Activated B cell treated with CpG ODN at 0.5 μM for 24 hours (primary cell): ENCODE data around the gene FREM2. TPM values are rescaled to one million over a fixed set of nuclear protein-coding genes. Genes with fewer than 3 reads are reported as not detected.

Experiments used
- ATAC-seq: fragments of 200-7000 bp; cut with Tn5 transposase; one replicate; pipeline ENCODE4 v1.10.0; 2021; ENCODE audit warnings: low read depth, mild to moderate bottlenecking, moderate library complexity
- CTCF ChIA-PET: fragments of 350-600 bp; sonication (Branson Sonifier 250); formaldehyde crosslinking; loops from one replicate; lab custom pipeline; 2021; ENCODE audit warnings: antibody characterized with exemption; lab: Charles Lee
- POLR2A ChIA-PET: fragments of 350-600 bp; sonication (Branson Sonifier 250); formaldehyde crosslinking; loops from one replicate; lab custom pipeline; 2021; ENCODE audit warnings: antibody characterized with exemption; lab: Charles Lee
- DNase-seq: peaks from one replicate; pipeline ENCODE4 v3.0.0; 2022
- H3K27ac Mint-ChIP-seq: one replicate; pipeline ENCODE4 v1.8.0; 2020; ENCODE audit warnings: mixed read lengths
- H3K27me3 Mint-ChIP-seq: one replicate; pipeline ENCODE4 v1.8.0; 2021; ENCODE audit warnings: mixed read lengths
- H3K36me3 Mint-ChIP-seq: one replicate; pipeline ENCODE4 v1.8.0; 2021; ENCODE audit warnings: low read depth, mixed read lengths
- H3K4me1 Mint-ChIP-seq: one replicate; pipeline ENCODE4 v1.8.0; 2021; ENCODE audit warnings: mixed read lengths
- H3K4me3 Mint-ChIP-seq: one replicate; pipeline ENCODE4 v1.8.0; 2020; ENCODE audit warnings: mild to moderate bottlenecking, mixed read lengths
- H3K9me3 Mint-ChIP-seq: one replicate; pipeline ENCODE4 v1.8.0; 2020; ENCODE audit warnings: mixed read lengths
- intact Hi-C: fragments of 100-400 bp; cut with micrococcal nuclease; formaldehyde crosslinking; loops from one replicate; pipeline ENCODE4 v1.15.1; 2024
- total RNA-seq: library from RNA; stranded (reverse); gene quantifications from 2 replicates; pipeline ENCODE4 v1.2.3, GENCODE V29; 2022
- TF ChIP-seq, protein P1 (sequence below): fragments of 200-600 bp; IDR thresholded peaks from one replicate; pipeline ENCODE4 v1.8.0; 2022; ENCODE audit warnings: antibody characterized with exemption, mild to moderate bottlenecking

Gene FREM2
- total RNA-seq, 1 donor from 2014 or later: not detected

DNA sequence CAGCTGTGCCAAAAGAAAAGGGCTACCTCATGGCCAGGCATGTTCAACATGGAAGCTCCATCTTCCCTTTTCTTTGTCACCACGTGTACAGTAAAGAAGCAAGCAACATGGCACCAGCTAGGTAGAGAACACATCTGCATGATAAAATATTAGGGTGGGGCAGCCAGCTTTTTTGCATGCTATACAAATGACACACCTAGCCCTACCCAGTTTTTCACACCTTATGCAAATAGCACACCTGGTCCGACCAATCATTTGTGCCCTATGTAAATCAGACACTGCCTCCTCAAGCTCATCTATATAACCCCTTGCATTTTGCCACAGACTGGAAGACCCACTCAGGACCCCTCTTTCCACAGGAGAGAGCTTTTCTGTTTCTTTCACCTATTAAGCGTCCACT is 218.2 kb downstream of the FREM2 start:
- Mint-ChIP-seq H3K27me3 (peaks cover 7% of the 10 kb centered on the region), H3K36me3 (no peaks in the 10 kb centered on the region), H3K4me1 (no peaks in the 10 kb centered on the region), H3K9me3 (no peaks in the 10 kb centered on the region), H3K27ac (no peak overlapping the region), H3K4me3 (no peak overlapping the region)
- no peak for DNase-seq
- intact Hi-C loops: no loop called here
- CTCF ChIA-PET: no interaction called here
- POLR2A ChIA-PET: no interaction called here
- TF ChIP-seq, protein P1, sequence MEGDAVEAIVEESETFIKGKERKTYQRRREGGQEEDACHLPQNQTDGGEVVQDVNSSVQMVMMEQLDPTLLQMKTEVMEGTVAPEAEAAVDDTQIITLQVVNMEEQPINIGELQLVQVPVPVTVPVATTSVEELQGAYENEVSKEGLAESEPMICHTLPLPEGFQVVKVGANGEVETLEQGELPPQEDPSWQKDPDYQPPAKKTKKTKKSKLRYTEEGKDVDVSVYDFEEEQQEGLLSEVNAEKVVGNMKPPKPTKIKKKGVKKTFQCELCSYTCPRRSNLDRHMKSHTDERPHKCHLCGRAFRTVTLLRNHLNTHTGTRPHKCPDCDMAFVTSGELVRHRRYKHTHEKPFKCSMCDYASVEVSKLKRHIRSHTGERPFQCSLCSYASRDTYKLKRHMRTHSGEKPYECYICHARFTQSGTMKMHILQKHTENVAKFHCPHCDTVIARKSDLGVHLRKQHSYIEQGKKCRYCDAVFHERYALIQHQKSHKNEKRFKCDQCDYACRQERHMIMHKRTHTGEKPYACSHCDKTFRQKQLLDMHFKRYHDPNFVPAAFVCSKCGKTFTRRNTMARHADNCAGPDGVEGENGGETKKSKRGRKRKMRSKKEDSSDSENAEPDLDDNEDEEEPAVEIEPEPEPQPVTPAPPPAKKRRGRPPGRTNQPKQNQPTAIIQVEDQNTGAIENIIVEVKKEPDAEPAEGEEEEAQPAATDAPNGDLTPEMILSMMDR: no peak
- ATAC-seq: no peak

DNA sequence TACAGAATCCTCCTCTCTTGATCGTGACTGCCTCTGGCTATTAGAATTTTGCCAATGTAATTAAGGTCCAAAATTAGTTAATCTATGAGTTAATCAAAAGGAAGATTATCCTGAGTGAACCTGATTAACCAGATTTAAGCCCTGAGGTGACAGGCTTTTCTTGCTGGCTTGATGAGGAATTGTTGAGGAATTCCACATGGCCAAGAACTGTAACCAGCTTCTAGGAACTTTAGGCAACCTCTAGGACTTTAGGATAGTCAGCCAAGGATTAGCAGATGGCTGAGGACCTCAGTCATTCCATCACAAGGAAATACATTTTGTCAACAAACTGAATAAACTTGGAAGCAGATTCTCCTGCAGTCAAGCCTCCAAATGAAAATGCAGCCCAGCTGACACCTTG is 219.0 kb downstream of the FREM2 start:
- ChIA-PET CTCF (no interaction called here), POLR2A (no interaction called here)
- H3K27me3 Mint-ChIP-seq: peaks cover 5% of the 10 kb centered on the region
- H3K4me1 Mint-ChIP-seq: no peaks in the 10 kb centered on the region
- TF ChIP-seq, protein P1: no peak
- ATAC-seq (no peak), DNase-seq (no peak)
- no peaks in the 10 kb centered on the region for H3K36me3 Mint-ChIP-seq
- intact Hi-C loops: no loop called here
- no peak overlapping the region for H3K4me3 Mint-ChIP-seq
- H3K27ac Mint-ChIP-seq: no peak overlapping the region
- H3K9me3 Mint-ChIP-seq: no peaks in the 10 kb centered on the region

DNA sequence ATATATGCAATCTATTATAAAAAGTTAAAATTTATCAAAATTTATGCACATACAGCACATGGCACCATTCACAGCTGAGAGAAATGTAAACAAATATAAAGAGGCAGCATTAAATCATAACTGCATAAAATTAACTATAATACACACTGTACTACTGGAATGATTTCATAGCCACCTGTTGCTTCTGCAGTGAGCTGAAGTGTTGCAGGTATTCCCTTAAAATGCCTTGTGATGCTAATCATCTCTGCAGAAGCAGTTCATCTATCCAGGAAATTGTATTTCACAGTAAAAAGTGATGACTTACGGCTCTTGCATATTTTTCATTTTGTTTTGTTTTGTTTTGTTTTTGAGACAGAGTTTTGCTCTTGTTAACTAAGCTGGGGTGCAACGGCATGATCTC is 221.7 kb downstream of the FREM2 start:
- intact Hi-C loops: no loop called here
- ChIA-PET POLR2A (no interaction called here), CTCF (no interaction called here)
- H3K27ac Mint-ChIP-seq: no peak overlapping the region
- no peak overlapping the region for H3K4me3 Mint-ChIP-seq
- no peaks in the 10 kb centered on the region for H3K9me3 Mint-ChIP-seq
- ATAC-seq (no peak), DNase-seq (no peak)
- no peaks in the 10 kb centered on the region for H3K4me1 Mint-ChIP-seq
- no peaks in the 10 kb centered on the region for H3K36me3 Mint-ChIP-seq
- TF ChIP-seq, protein P1: no peak
- H3K27me3 Mint-ChIP-seq: peaks cover 5% of the 10 kb centered on the region

DNA sequence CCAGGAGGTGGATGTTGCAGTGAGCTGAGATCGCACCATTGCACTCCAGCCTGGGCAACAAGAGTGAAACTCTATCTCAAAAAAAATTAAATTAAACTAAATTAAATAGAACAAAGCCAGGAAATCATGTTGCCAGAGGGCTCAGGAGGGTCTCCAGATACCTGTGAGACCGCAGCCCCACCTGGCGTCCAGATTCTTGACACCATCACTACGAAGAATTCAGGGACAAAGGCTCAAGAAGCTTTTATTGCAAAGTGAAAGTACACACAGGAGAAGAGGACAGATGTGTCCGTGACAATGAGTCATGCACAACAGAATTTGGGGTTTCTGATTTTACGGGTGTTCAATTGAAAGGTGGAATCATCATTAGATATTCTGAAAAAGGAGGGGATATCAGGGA is 227.2 kb downstream of the FREM2 start:
- CTCF ChIA-PET: no interaction called here
- intact Hi-C loops: no loop called here
- Mint-ChIP-seq H3K27me3 (no peaks in the 10 kb centered on the region), H3K9me3 (no peaks in the 10 kb centered on the region), H3K4me1 (no peaks in the 10 kb centered on the region), H3K36me3 (no peaks in the 10 kb centered on the region), H3K27ac (no peak overlapping the region), H3K4me3 (no peak overlapping the region)
- no peak for ATAC-seq
- no peak for DNase-seq
- TF ChIP-seq, protein P1: no peak
- POLR2A ChIA-PET: no interaction called here

DNA sequence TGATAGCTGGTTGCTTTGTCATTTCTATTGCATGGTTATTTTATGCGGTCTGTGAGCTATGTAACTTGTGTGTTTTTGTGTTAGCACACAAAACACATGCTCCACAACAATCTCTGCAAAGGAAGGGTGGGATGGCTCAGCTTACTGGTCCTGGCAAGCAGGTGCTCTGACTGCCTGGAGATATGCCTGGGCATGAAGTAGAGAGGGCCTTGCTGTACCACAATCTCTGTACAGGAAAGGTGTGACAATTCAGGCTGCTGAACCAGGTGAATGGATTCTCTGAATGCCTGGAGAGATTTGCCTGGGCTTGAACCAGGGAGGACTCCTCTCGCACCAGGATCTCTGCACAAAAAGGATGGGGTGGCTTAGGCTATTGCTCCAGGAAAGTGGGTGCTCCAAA is 234.2 kb downstream of the FREM2 start:
- TF ChIP-seq, protein P1: no peak
- H3K27me3 Mint-ChIP-seq: peaks cover 19% of the 10 kb centered on the region
- no peak overlapping the region for H3K4me3 Mint-ChIP-seq
- ATAC-seq (no peak), DNase-seq (no peak)
- H3K27ac Mint-ChIP-seq: no peak overlapping the region
- ChIA-PET CTCF (no interaction called here), POLR2A (no interaction called here)
- H3K9me3 Mint-ChIP-seq: no peaks in the 10 kb centered on the region
- H3K36me3 Mint-ChIP-seq: no peaks in the 10 kb centered on the region
- no peaks in the 10 kb centered on the region for H3K4me1 Mint-ChIP-seq
- intact Hi-C loops: no loop called here
